D721Med (cell line): ENCODE results near the gene XYLT1.

ENCODE experiments used
- DNase-seq: peaks from one replicate; pipeline ENCODE4 v3.0.0; 2011; ENCODE audit warnings: low spot score; ENCODE audit not compliant: insufficient read length
- FAIRE-seq: peaks from 2 replicates; lab custom pipeline; 2011; peaks lifted over from hg19 to GRCh38; lab: Jason Lieb, UNC
- CTCF ChIP-seq: IDR thresholded peaks from 2 replicates; pipeline ENCODE4 v1.5.1; 2012; ENCODE audit warnings: mild to moderate bottlenecking, control low read depth; ENCODE audit not compliant: insufficient read depth; ENCODE audit errors: missing control alignments

Gene XYLT1

GRCh38 chr16:17203424-17203823 lies 267.3 kb downstream of the XYLT1 start:
- FAIRE-seq (no peak), DNase-seq (no peak)
- no peak for TF ChIP-seq CTCF

GRCh38 chr16:17199135-17199534 lies 271.6 kb downstream of the XYLT1 start:
- FAIRE-seq, result no peak
- no peak for DNase-seq
- no peak for TF ChIP-seq CTCF

GRCh38 chr16:17196526-17196925 lies 274.2 kb downstream of the XYLT1 start:
- TF ChIP-seq CTCF, result no peak
- DNase-seq (no peak), FAIRE-seq (no peak)

- peak; percentile 63 for TF ChIP-seq CTCF
- DNase-seq, result no peak
- FAIRE-seq, result no peak
Observed at GRCh38 chr16:17194190-17194780, 276.5 kb downstream of the XYLT1 start.

GRCh38 chr16:17193566-17194100 lies 277.1 kb downstream of the XYLT1 start:
- DNase-seq (no peak), FAIRE-seq (no peak)
- TF ChIP-seq CTCF, result no peak

GRCh38 chr16:17184026-17184425 lies 286.7 kb downstream of the XYLT1 start:
- FAIRE-seq (no peak), DNase-seq (no peak)
- no peak for TF ChIP-seq CTCF

- no peak for TF ChIP-seq CTCF
- no peak for FAIRE-seq
- DNase-seq, result no peak
Observed at GRCh38 chr16:17177959-17178905, 292.5 kb downstream of the XYLT1 start.
